GM12878 (cell line): ENCODE results near the gene CCNC. TPM values are rescaled to one million over a fixed set of nuclear protein-coding genes. Genes with fewer than 3 reads are reported as not detected.
A peak's percentile ranks its signal among the peaks of the same experiment; 100 is the strongest.

Source experiments
- ATAC-seq: fragments of 200-7000 bp; cut with Tn5 transposase; 3 replicates; pipeline ENCODE4 v1.9.1; 2020; ENCODE audit warnings: mild to moderate bottlenecking, moderate library complexity
- BruUV-seq: library from RNA; stranded (reverse); fragments of 400-500 nt; replicated peaks from 2 replicates; lab custom pipeline; 2021; lab: Mats Ljungman, UMichigan
- CTCF ChIA-PET: fragments of 300-600 bp; sonication (Branson Sonifier 250); formaldehyde crosslinking; extraction: SDS; loops from one replicate; lab custom pipeline; 2021; ENCODE audit warnings: inconsistent platforms; lab: Yijun Ruan, JAX
- POLR2A ChIA-PET: fragments of 350-600 bp; formaldehyde crosslinking; extraction: SDS; loops from one replicate; lab custom pipeline; 2021; ENCODE audit warnings: inconsistent platforms; lab: Charles Lee
- RAD21 ChIA-PET: fragments of 300-600 bp; sonication (Branson Sonifier 250); formaldehyde crosslinking; loops from one replicate; lab custom pipeline; 2023; ENCODE audit warnings: antibody characterized with exemption; ENCODE audit not compliant: unreplicated experiment; lab: Charles Lee
- SMC1A ChIA-PET: fragments of 300-600 bp; sonication (Branson Sonifier 250); formaldehyde crosslinking; loops from one replicate; lab custom pipeline; 2023; ENCODE audit not compliant: unreplicated experiment, uncharacterized antibody; lab: Charles Lee
- DNase-seq: peaks from one replicate; pipeline ENCODE4 v3.0.0-alpha.2; 2011; ENCODE audit warnings: low read depth, low spot score
- FAIRE-seq: peaks from 3 replicates; lab custom pipeline; 2011; peaks lifted over from hg19 to GRCh38; lab: Jason Lieb, UNC
- H2AFZ ChIP-seq: 2 replicates; pipeline ENCODE4 v1.6.0; 2011; ENCODE audit warnings: low read depth, low read length, control low read depth; ENCODE audit not compliant: control insufficient read depth
- H3K27ac ChIP-seq: 2 replicates; pipeline ENCODE4 v1.5.1; 2011; ENCODE audit warnings: control low read depth; ENCODE audit not compliant: control insufficient read depth, insufficient read depth
- H3K27me3 ChIP-seq, 2 experiments: replicated peaks in 1 of 2; 2 replicates each; pipeline versions ENCODE4 v1.6.0 to v1.6.1; 2011; ENCODE audit warnings: low read length in 1 of 2; ENCODE audit not compliant: control insufficient read depth in 2 of 2, insufficient read depth in 2 of 2
- H3K36me3 ChIP-seq, 2 experiments: 2 replicates each; pipeline ENCODE4 v1.5.1; 2011; ENCODE audit warnings: low read length in 1 of 2; ENCODE audit not compliant: control insufficient read depth in 2 of 2, insufficient read depth in 2 of 2
- H3K4me1 ChIP-seq: 2 replicates; pipeline ENCODE4 v1.6.1; 2011; ENCODE audit warnings: mild to moderate bottlenecking, low read length, moderate library complexity, mixed read lengths; ENCODE audit not compliant: control insufficient read depth, insufficient read depth
- H3K4me2 ChIP-seq: 2 replicates; pipeline ENCODE4 v1.6.0; 2011; ENCODE audit warnings: control low read depth; ENCODE audit not compliant: control insufficient read depth, insufficient read depth
- H3K4me3 ChIP-seq: fragments of 200-600 bp; sonication (generic); 2 replicates; pipeline ENCODE4 v1.5.1; 2016
- H3K79me2 ChIP-seq: 2 replicates; pipeline ENCODE4 v1.6.0; 2011; ENCODE audit warnings: low read length; ENCODE audit not compliant: control insufficient read depth, insufficient read depth
- H3K9ac ChIP-seq: 2 replicates; pipeline ENCODE4 v1.8.0; 2011; ENCODE audit warnings: low read length, control low read depth, mixed read lengths; ENCODE audit not compliant: control insufficient read depth, insufficient read depth
- H3K9me3 ChIP-seq: replicated peaks from 3 replicates; pipeline ENCODE4 v1.5.1; 2011; ENCODE audit warnings: mild to moderate bottlenecking, low read length; ENCODE audit not compliant: control insufficient read depth, insufficient read depth
- H4K20me1 ChIP-seq: 2 replicates; pipeline ENCODE4 v1.6.0; 2011; ENCODE audit not compliant: control insufficient read depth, insufficient read depth
- CBX5 ChIP-seq: sonication (generic); IDR thresholded peaks from 2 replicates; pipeline ENCODE4 v1.6.1; 2016; ENCODE audit warnings: low read depth, moderate library complexity, mild to moderate bottlenecking, inconsistent platforms
- CHD2 ChIP-seq: IDR thresholded peaks from 2 replicates; pipeline ENCODE4 v1.6.1; 2011; ENCODE audit warnings: low read depth, low read length, improper control_type of control experiment, borderline replicate concordance
- EP300 ChIP-seq, 2 experiments: fragments of 150-350 bp in 1 of 2; IDR thresholded peaks; 2 replicates each; pipeline ENCODE4 v1.6.1; 2011 to 2012; ENCODE audit warnings: low read depth in 2 of 2, low read length in 2 of 2, borderline replicate concordance in 1 of 2, improper control_type of control experiment in 1 of 2, inconsistent platforms in 1 of 2; ENCODE audit not compliant: control insufficient read depth in 1 of 2
- PML ChIP-seq: IDR thresholded peaks from 2 replicates; pipeline ENCODE4 v1.6.1; 2012; ENCODE audit warnings: low read length, inconsistent platforms
- POU2F2 ChIP-seq: IDR thresholded peaks from 3 replicates; pipeline ENCODE4 v1.6.1; 2011; ENCODE audit warnings: low read depth, mild to moderate bottlenecking, low read length, borderline replicate concordance
- RFX5 ChIP-seq: IDR thresholded peaks from 2 replicates; pipeline ENCODE4 v1.6.1; 2011; ENCODE audit warnings: low read depth, low read length, improper control_type of control experiment
- WGBS: methylation state at CpG from one replicate; pipeline ENCODE4 v1.1.6; 2016; ENCODE audit warnings: low lambda C conversion rate; ENCODE audit not compliant: insufficient replicate concordance, insufficient coverage; ENCODE audit errors: missing lambda C conversion rate; 5-methylcytosine and 5-hydroxymethylcytosine counted together
- in situ Hi-C: fragments of 300-500 bp; cut with MboI; formaldehyde crosslinking; loops from 9 replicates; pipeline ENCODE4 v1.14.3; 2018; ENCODE audit warnings: mixed read lengths
- intact Hi-C: fragments of 100-400 bp; cut with micrococcal nuclease; formaldehyde crosslinking; loops from one replicate; pipeline ENCODE4 v1.14.2; 2022; ENCODE audit not compliant: unreplicated experiment
- polyA plus RNA-seq, 11 experiments: library from polyadenylated mRNA; depleted of rRNA in 4 of 11; unstranded in 6 of 11; stranded (reverse) in 5 of 11; fragments of >200 nt; fragmentation: Nextera tagmentation in 4 of 11; fragmentation: Illumina TruSeq in 1 of 11; extraction: Ambion mirVana in 4 of 11; extraction: Trizol in 1 of 11; gene quantifications; 1 replicate in 1 of 11; 2 replicates in 10 of 11; pipeline versions ENCODE4 v1.2.1 to v1.2.3, GENCODE V29; 2011 to 2016; ENCODE audit warnings: inconsistent platforms in 2 of 11, missing spikeins in 2 of 11, low read depth in 1 of 11
- total RNA-seq, 4 experiments: library from RNA; depleted of rRNA in 3 of 4; stranded (reverse); fragments of >200 nt in 3 of 4; fragmentation: Illumina TruSeq in 1 of 4; extraction: Trizol in 1 of 4; gene quantifications; 2 replicates each; pipeline versions ENCODE4 v1.2.1 to v1.2.3, GENCODE V29; 2013 to 2021
- TF ChIP-seq, protein P1 (sequence below): fragments of 450-650 bp; IDR thresholded peaks from 2 replicates; pipeline ENCODE4 v1.6.1; 2017; ENCODE audit warnings: borderline replicate concordance

Gene CCNC
- total and polyA plus RNA-seq, 10 of the 15 experiments (the other 5 are each of a cell fraction or from before 2014, with no cell fraction given): 68.5 to 168 (median 99.4) TPM

DNA sequence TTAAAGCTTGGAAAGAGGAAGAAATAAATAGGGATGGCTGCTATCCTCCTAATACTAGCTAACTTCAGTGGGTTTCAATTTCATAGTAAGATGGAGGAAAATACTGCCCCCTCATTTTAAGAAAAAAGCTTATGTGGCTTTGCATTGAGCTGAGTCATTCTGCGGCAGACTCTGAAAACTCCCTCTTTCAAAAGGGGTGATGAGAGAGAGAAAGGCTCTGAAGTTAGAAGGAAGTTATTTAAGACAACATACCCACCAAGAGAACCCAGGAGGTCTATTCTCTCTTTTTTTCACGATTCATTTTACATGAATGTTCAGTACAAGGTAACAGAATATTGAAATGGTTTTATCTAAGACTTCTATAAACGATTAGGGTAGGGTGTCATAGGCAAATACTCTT, 42.7 kb upstream of the CCNC start (continued):
- no peak for TF ChIP-seq POU2F2
- 0 out of 2 replicates have a peak, but pooled peaks have one; percentile 56 for TF ChIP-seq CBX5
- no peak for TF ChIP-seq RFX5
- TF ChIP-seq, all 136 proteins: peak for 21

DNA sequence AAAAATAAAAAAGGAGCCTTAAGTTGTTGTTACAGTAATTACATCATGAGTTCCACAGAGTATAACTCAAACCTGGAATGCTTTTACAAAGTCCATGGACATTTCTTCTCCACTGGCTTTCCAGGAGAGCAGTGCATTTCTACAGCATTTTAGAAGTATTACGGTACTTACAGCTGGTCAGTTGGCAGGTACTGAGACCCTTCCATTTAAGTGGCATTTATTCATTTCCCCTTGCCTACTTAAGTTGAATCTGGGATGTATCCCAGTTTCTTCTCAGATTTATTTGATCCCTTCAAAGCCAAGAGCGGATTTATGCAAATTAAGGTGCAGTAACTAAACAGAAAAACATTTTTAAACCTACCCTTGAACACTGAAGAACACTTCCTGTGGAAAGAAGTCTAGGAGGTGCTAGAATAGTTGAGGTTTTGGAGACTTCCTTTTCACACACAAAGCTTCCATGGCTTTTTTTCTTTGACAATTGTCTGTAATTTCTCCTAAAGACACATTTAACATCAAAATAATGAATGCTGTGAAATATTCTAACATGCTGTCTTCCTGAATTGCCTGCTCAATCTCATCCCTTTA, 41.5 kb upstream of the CCNC start:
- intact Hi-C loops: loop anchor here (5.0 kb wide), 3 partner anchors 93 to 278 kb away; partner anchors contain the start of gene USP45
- BruUV-seq: no TSS peak

More for the DNA sequence above, 41.5 kb upstream of the CCNC start:
- Histone ChIP-seq H3K9ac (no peak overlapping the region), H3K79me2 (no peaks in the 10 kb centered on the region), H3K27ac (no peak overlapping the region), H4K20me1 (no peaks in the 10 kb centered on the region; the same call in 1 of the 2 replicates), H2AFZ (peak overlapping the region; percentile 54; the same call in 1 of the 2 replicates), H3K36me3 (no peaks in the 10 kb centered on the region), H3K9me3 (peaks cover 6% of the 10 kb centered on the region; the same call in 2 of the 3 replicates), H3K4me2 (no peak overlapping the region), H3K4me1 (peaks cover 19% of the 10 kb centered on the region), H3K4me3 (0 out of 2 replicates have a peak overlapping the region, but pooled peaks have one; percentile 22), H3K27me3 (peaks cover 21 to 38% of the 10 kb centered on the region in 2 experiments)
- in situ Hi-C loops: no loop called here
- DNase-seq (no peak), FAIRE-seq (no peak), ATAC-seq (no peak)
- TF ChIP-seq CHD2 (no peak), CBX5 (no peak), EP300 (IDR thresholded peaks at IDR 0.05; ENCODE audit: borderline replicate concordance in 1 of 2, control insufficient read depth in 1 of 2, low read depth in 2 of 2, low read length in 2 of 2) (0 out of 4 replicates have a peak, but pooled peaks of 1 of the 2 experiments have one; percentile 11), PML (no peak)
- TF ChIP-seq, protein P1, sequence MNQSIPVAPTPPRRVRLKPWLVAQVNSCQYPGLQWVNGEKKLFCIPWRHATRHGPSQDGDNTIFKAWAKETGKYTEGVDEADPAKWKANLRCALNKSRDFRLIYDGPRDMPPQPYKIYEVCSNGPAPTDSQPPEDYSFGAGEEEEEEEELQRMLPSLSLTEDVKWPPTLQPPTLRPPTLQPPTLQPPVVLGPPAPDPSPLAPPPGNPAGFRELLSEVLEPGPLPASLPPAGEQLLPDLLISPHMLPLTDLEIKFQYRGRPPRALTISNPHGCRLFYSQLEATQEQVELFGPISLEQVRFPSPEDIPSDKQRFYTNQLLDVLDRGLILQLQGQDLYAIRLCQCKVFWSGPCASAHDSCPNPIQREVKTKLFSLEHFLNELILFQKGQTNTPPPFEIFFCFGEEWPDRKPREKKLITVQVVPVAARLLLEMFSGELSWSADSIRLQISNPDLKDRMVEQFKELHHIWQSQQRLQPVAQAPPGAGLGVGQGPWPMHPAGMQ: no peak
- 57% methylated on average over 2 of the region's 2 CpGs for WGBS
- SMC1A ChIA-PET: interaction anchor here (0.6 to 1.8 kb wide), 6 partner anchors 9 to 183 kb away, joined by 3 to 5 read pairs (median 3); no protein-coding TSS in a partner anchor
- CTCF ChIA-PET: interaction anchor here (1.1 to 2.5 kb wide), 2 partner anchors 17 to 24 kb away, joined by 3 to 8 read pairs; no protein-coding TSS in a partner anchor
- RAD21 ChIA-PET: interaction anchor here (1.0 kb wide), 1 partner anchor 22 kb away, joined by 3 read pairs; no protein-coding TSS in a partner anchor
- POLR2A ChIA-PET: interaction anchor here (0.7 kb wide), 1 partner anchor 39 kb away, joined by 3 read pairs; no protein-coding TSS in a partner anchor
